GM21619 (cell line): Measurements from ENCODE around the gene HEY2.
"Not testable (repeated sequence)": the region's sequence is repeated elsewhere in the genome, so short reads cannot be mapped to it uniquely, and the experiment has no call there.

Experiments
- ATAC-seq: cut with Tn5 transposase; IDR thresholded peaks from one replicate; pipeline ENCODE4 v1.9.1; 2021; ENCODE audit not compliant: unreplicated experiment

The HEY2 gene

DNA sequence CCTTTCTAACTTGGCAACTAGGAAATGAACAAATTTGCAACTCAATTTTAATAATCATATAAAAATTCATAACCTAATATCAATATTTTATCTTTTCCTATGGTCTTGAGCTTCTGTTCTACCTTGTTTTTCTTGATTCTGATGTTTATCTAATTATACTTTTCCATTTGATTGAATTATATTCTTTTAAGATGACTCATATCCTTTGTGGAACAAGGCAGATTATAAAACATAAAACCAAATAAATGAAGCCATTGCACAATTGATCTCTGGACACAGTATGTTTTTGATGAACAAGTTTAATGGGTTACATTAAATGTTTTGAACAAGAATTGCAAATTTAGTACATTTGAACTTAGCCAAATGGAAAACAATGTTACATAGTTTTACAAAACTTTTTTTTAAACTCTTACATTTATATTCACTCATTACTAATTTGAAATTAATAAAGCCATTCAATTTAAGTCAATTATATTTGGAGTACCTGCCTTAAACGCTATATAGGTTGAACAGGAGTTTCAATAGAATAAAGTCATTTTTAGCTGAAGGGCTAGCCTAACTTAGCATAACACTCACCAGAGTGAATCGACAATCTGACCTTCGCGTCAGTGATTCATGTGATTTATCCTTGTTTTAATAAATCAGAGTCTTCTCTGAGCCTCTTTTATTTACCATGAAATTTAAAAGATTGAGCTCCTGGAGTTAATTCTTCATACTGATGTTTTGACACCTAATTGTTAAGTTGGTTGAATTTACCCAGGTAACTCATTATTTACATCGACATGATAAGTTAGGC, 45.1 kb downstream of the HEY2 start:
- ATAC-seq = no peak

DNA sequence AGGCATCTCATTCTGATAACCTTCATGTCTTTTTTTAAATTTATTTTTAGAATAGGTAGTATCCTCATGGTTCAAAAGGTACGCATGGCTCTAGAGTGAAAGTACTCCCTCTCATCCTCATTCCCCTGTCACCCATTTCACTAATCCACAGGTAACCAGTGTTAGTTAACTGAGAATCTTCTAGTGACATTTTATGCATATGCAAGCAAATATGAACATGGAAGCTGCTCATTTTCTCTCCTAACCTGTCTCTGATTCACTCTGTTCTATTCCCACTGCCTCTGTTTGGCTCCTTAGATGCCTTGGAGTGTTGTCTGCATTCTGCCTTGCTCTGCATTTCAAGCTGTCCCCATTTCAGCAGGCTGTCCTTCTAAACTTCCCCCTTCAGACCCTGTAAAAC, 45.9 kb downstream of the HEY2 start:
- ATAC-seq = no peak

DNA sequence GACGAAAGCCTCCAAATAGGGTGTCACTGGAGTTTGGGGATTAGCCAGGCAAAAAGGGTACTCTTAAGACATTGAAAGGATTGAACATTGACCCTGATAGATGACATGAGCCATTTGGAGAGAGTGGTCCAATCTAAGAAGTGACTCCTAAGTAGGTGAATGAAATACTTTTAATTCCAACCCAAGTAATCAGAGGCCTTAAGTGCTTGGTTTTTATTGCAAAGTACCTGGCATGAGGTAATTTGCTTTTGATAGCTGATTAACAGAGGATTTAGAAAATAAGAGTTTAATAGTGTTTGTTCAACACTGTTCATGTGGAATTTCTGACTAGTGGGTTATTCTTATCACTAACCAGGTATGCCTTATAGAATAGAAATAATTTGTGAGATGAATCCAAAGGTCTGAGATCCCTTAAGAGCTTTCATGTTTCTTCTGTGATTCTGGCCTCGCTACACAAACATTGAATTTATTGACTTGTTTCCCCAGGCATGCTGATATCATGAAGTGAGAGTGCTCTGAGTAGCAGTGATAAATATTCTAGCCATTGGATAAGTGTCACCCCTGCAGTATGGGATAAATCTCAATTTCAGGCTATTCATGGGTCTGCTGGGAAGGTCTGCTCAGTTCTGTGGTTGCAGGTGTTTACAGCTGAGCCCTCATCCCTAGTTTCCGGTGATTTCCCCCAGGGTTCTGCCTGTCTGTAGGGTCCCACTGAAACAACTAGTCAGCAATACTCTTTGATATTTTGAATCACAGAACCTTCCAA, 47.9 kb downstream of the HEY2 start:
- no peak for ATAC-seq

DNA sequence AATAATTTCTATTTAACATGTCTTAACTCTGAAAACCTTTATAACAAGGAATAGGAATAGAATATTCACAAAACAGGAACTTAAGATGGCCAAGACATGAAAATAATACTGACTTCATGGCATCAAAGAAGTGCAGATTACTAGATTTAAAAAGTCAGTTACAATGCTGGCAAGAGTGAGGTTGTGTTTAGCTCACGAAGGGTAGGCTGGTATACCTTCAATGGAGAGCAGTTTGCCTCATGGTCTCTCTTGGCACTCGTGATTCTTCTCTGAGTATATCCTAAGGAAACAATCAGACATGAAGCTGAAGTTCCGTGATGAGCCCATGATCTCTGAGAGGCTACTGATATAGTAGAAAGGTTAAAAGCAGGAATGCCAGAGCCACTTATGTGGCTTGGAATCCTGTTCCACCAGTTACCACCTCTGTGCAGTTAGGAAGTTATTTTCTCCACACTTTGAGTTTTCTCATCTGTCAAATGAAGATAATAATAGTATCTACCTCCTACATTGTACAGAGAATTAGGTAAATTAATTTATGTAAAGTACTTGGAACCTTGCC, 48.5 kb downstream of the HEY2 start:
- ATAC-seq = no peak

DNA sequence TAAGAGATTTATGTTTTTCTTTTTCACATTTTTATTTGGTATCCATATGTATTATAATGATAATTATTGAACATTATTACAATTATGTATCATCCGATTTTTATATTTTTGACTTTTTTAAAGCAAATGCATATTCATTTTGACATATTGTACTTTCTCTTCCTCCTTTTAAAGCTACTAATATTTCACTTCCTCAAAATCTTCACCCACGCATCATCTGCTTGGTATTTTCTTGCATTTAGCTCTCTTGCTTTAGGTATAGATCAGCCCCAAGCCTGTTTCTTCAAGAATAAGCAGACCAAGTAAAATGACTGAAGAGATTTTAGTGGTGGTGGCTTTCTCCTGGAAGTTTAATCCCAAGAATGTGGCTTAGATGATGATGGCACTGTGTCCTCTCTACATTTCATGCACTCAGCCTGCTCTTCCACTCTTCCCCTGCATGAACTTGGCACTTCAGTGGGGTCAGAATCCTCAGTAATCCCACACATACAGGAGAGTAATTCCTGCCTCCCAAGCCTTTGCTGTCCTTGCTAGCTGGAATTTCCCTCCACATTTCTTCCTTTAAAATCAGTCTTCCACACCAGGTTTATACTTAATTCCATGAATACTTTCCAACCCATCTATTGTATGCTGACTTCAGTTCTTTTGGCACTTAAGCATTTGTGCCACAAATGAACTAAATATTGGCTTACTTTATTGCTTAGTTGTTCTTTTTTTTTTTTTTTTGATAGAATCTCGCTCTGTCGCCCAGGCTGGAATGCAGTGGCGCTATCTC, 49.5 kb downstream of the HEY2 start:
- peak; percentile 91 for ATAC-seq

DNA sequence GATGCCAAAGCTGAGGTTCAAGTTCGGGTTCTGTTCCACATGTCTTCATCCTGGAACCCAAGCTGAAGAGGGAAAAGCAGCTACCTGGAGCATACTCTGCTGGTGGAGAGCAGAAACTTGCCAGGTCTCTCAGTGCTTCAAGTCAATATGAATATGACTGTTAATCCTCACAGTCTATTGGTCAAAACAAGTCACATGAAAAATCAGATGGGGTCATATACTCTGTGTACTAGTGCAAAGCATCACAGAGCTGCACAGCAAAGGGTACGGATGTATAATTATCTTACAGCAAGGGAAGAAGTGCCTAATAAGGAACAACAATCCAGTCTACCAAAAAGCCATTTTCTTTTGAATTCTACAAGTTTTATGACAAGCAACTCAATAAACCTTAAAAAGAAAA, 53.0 kb downstream of the HEY2 start:
- ATAC-seq = no peak

DNA sequence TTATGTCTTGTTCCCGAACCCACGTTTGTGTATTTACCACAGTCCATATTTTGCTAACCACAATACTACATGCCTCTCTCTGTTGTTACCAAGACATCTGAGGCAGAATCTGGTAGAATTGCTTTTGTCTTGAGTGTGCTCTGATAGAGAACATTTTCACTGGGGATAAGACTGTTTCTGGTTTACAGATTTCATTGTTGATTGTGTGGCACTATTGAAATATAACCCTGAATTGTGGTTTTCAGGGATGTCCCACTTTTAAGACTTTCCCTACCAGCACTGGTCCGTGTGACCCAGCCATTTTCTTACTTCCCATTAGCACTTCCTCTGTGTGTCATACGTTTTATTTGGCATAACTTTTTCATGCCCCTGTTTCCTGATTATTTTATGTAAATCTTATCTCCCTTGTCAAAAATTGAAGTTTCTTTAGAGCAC, 53.5 kb downstream of the HEY2 start:
- no peak for ATAC-seq

DNA sequence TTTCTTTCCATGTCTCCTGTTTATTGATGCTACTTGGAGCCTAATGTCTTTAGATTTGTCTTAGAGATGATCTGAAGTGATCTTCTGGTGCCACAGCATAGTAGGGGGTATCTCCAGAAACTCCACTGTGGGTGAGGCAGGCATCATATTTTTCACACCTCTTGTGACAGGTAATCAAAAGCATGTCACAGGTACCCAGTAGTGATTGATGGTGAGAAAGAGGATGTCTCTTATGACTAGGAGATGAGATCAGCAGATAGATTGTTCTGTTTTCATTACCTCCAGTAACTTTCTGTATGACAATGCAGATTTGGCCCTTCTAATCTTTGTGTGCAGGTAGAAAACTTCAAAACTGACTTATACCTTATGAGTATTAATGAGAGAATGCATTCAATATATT, 54.8 kb downstream of the HEY2 start:
- ATAC-seq = peak; percentile 56

DNA sequence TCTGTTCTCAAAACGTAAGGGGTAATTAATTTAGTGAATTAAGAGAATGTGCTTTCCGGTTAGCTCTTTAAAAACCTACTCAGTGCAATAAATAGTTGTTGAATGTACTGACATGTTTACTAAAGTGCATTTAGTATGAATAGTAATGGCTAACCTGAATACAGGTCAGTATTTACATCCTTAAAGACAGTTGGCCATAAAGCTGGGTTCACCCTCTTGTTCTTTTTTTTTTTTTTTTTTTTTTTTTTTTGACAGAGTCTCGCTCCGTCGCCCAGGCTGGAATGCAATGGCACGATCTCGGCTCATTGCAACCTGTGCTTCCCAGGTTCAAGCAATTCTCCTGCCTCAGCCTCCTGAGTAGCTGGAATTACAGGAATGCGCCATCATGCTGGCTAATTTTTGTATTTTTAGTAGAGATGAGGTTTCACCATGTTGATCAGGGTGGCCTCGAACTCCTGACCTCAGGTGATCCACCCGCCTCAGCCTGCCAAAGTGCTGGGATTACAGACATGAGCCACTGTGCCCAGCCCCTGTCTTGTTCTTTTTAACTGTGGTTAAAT, 55.5 kb downstream of the HEY2 start:
- not testable (repeated sequence) for ATAC-seq

DNA sequence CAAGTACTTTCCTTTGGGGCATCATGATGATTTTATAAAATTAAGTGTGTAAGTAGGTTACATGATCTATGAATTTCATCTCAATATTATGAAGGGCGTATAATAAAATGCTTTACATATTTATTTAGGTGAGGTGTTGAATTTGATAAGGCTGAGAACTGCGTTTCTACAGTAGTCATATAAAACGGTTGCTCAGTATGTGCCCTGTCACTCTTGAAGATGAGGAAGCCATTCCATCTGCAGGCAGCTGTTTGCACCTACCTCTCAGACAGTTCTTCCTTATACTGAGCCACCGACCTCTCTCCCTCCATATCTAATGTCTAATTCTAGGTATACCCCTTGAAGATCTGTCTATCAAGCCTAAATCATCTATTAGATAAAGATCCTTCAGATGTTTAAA, 57.4 kb downstream of the HEY2 start:
- no peak for ATAC-seq

DNA sequence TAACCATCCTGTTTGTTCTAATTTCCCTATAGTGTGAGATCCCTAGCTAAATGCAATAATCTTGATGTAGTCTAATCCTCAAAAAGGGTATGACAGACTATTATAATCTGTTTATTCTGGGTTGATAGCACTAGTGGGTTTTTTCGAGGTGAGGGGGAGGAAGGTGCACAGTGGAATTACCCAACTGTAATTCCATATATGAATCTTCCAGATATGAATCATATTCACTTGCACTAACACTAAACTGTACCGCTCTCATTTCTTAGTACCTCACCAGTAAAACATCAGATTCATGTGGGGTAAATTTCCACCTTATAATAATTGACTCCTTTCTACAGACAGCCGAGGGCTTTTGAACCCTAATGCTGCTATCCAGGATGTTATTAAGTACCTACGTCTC, 57.9 kb downstream of the HEY2 start:
- ATAC-seq = peak; percentile 33

DNA sequence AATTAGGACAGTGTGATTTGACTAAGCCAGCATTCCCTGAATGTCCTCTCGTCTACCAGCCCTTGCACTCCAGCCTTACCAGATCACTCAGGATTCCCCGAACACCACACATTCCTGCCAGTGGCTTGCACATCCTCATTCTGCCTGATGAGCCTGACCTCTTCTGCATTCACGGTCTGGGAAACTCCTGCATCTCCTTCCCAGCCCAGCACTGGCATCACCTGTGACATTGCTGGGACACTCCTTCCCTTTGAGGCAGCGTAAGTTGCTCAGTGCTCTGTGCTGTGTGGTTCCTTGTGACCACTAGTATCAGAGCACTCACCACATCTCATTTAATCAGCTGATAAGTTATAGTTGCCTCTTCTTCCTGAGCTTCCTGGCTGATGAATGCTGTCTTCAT, 58.6 kb downstream of the HEY2 start:
- ATAC-seq = no peak

DNA sequence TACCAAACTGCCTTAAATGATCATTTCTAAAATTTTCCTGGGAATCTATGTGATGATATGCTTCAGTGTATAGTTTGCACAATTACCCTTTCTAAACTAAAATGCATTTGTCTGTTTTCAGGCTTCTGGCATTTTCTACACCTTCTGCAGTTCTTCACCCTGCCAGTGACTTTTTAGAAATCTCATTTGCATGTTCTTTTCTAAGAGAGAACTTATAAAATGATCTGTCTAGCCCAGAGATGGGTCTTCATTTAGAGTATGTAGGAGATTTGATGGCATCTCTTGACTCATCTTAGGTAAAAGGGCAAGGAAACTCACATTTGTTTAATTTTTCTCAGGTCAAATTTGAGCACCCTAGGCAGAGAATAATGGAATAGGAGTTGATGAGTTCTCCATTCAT, 59.2 kb downstream of the HEY2 start:
- no peak for ATAC-seq

DNA sequence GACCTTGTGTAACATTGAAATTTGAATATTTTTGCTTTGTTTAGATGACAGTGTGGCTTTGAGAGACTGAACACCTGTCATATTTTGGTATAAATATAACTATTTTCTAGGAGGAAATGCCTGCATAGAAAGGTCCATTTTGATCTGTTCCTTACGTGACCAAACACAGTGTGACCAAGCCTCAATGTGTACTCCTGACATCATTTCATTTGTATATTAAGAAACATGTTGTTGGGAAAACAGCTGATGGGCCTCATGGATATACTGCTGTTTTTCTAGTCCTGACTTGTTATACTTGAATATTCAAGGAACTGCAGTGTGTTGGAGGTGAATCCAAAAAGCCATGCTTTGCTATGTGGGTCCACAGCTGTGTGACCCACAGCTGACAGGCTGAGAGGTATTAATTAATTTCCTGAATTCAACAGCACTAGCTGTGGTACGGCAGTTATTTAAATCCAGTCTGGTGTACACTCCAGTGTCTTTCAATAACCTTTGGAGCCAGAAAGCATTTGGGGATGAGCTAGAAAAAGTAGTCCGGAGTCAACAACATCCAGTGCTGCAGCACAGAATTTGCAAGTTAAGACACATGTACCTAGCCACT, 60.2 kb downstream of the HEY2 start:
- ATAC-seq = no peak

DNA sequence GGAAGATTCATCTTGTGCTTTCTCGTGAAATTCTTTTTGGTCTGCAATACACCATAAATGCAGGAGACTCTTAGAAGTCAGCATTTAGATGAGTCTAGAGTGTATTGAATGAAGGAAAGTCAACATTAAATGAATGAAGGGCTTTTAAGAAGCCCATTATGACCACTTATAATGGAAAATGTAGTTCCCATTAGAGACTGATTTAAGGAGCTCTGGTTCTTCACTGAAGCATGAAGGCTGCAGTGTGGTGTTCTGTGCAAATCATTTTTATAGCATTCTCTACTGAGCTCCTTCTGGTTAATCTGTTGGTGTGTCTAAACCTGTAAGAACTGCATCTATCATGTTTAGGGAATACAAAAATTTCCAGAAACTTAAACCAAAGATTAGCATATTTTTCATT, 61.0 kb downstream of the HEY2 start:
- ATAC-seq = no peak
